WTC11 (cell line): Measurements from ENCODE around the gene TMEM151B. TPM values are rescaled to one million over a fixed set of nuclear protein-coding genes. Genes with fewer than 3 reads are reported as not detected.
A peak's percentile ranks its signal among the peaks of the same experiment; 100 is the strongest.

Experiments
- ATAC-seq: fragments of 200-7000 bp; cut with Tn5 transposase; 2 replicates; pipeline ENCODE4 v1.10.0; 2021; ENCODE audit warnings: mild to moderate bottlenecking, moderate library complexity
- CTCF ChIA-PET: fragments of 300-600 bp; sonication (Branson Sonifier 250); formaldehyde crosslinking; loops from one replicate; lab custom pipeline; 2021; ENCODE audit warnings: antibody characterized with exemption; lab: Charles Lee
- POLR2A ChIA-PET: fragments of 350-600 bp; sonication (Branson Sonifier 250); formaldehyde crosslinking; loops from one replicate; lab custom pipeline; 2021; ENCODE audit warnings: antibody characterized with exemption; lab: Charles Lee
- DNase-seq: peaks from one replicate; pipeline ENCODE4 v3.0.0; 2021; ENCODE audit warnings: low spot score
- H3K27ac Mint-ChIP-seq: 2 replicates; pipeline ENCODE4 v1.8.0; 2021; ENCODE audit warnings: mixed read lengths
- H3K27me3 Mint-ChIP-seq: 2 replicates; pipeline ENCODE4 v1.8.0; 2021; ENCODE audit warnings: low read depth, mild to moderate bottlenecking, moderate library complexity, mixed read lengths
- H3K36me3 Mint-ChIP-seq: 2 replicates; pipeline ENCODE4 v1.8.0; 2021; ENCODE audit warnings: mixed read lengths
- H3K4me1 Mint-ChIP-seq: 2 replicates; pipeline ENCODE4 v1.8.0; 2022; ENCODE audit warnings: mixed read lengths
- H3K4me3 Mint-ChIP-seq: 2 replicates; pipeline ENCODE4 v1.8.0; 2021; ENCODE audit warnings: mild to moderate bottlenecking, moderate library complexity, mixed read lengths
- H3K9me3 Mint-ChIP-seq: 2 replicates; pipeline ENCODE4 v1.8.0; 2021; ENCODE audit warnings: mixed read lengths
- CBFB ChIP-seq: sonication (generic); formaldehyde crosslinking; IDR thresholded peaks from 2 replicates; pipeline ENCODE4 v1.8.1; 2022; ENCODE audit warnings: mild to moderate bottlenecking, low read depth, missing genetic modification reagents
- CTCF ChIP-seq: fragments of 200-600 bp; IDR thresholded peaks from 2 replicates; pipeline ENCODE4 v1.8.0; 2022; ENCODE audit warnings: antibody characterized with exemption
- ESRRA ChIP-seq: sonication (generic); formaldehyde crosslinking; IDR thresholded peaks from 2 replicates; pipeline ENCODE4 v1.8.1; 2022; ENCODE audit warnings: mild to moderate bottlenecking, missing genetic modification reagents, borderline replicate concordance
- FOXP4 ChIP-seq: sonication (generic); formaldehyde crosslinking; IDR thresholded peaks from 2 replicates; pipeline ENCODE4 v1.8.0; 2022; ENCODE audit warnings: mild to moderate bottlenecking, missing genetic modification reagents
- GABPB1 ChIP-seq: sonication (generic); formaldehyde crosslinking; IDR thresholded peaks from 2 replicates; pipeline ENCODE4 v1.8.1; 2023; ENCODE audit warnings: mild to moderate bottlenecking, missing genetic modification reagents
- KAT7 ChIP-seq: sonication (generic); formaldehyde crosslinking; IDR thresholded peaks from 2 replicates; pipeline ENCODE4 v1.8.1; 2023; ENCODE audit warnings: missing genetic modification reagents, mild to moderate bottlenecking, borderline replicate concordance
- NR1H2 ChIP-seq: sonication (generic); formaldehyde crosslinking; IDR thresholded peaks from 2 replicates; pipeline ENCODE4 v1.9.0; 2021; ENCODE audit warnings: mild to moderate bottlenecking, moderate library complexity, missing genetic modification reagents
- SP1 ChIP-seq: sonication (generic); formaldehyde crosslinking; conservative IDR thresholded peaks from 2 replicates; pipeline ENCODE4 v1.8.1; 2022; ENCODE audit warnings: missing genetic modification reagents
- ZNF532 ChIP-seq: fragments of 250-450 bp; sonication (Bioruptor Pico); IDR thresholded peaks from 2 replicates; pipeline ENCODE4 v1.9.0; 2021; ENCODE audit warnings: mild to moderate bottlenecking, borderline replicate concordance
- ZNF671 ChIP-seq: fragments of 250-450 bp; sonication (Bioruptor Pico); IDR thresholded peaks from 2 replicates; pipeline ENCODE4 v1.8.0; 2021; ENCODE audit warnings: mild to moderate bottlenecking
- total RNA-seq: library from RNA; stranded (reverse); gene quantifications from 3 replicates; pipeline ENCODE4 v1.2.3, GENCODE V29; 2021

TMEM151B gene
- total RNA-seq, 1 experiment from 2014 or later, result 5.5 TPM

GRCh38 chr6:44335631-44336030, 65.4 kb downstream of the TMEM151B start (continued):
- TF ChIP-seq FOXP4 (CRISPR knock-in tag), result no peak
- no peak for TF ChIP-seq KAT7 (CRISPR knock-in tag)
- TF ChIP-seq ZNF671 (CRISPR knock-in tag), result no peak
- TF ChIP-seq CTCF, result no peak
- TF ChIP-seq, all 79 proteins: peak for 0

- POLR2A ChIA-PET, result interaction anchor here (0.6 kb wide), 1 partner anchor 26 kb away, joined by 3 read pairs; no protein-coding TSS in a partner anchor
- Mint-ChIP-seq H3K4me3 (no peak overlapping the region), H3K27me3 (peaks cover 16% of the 10 kb centered on the region), H3K4me1 (peaks cover 28% of the 10 kb centered on the region), H3K27ac (no peak overlapping the region), H3K36me3 (no peaks in the 10 kb centered on the region), H3K9me3 (no peaks in the 10 kb centered on the region)
- TF ChIP-seq GABPB1 (CRISPR knock-in tag) (no peak), ZNF532 (CRISPR knock-in tag) (no peak), NR1H2 (CRISPR knock-in tag) (no peak), ESRRA (CRISPR knock-in tag) (peak; percentile 92; the same call in 1 of the 2 replicates), SP1 (CRISPR knock-in tag) (0 out of 2 replicates have a peak, but pooled peaks have one; percentile 20), CBFB (CRISPR knock-in tag) (no peak), CTCF (peak; percentile 61)
- CTCF ChIA-PET, result interaction anchor here (0.9 to 5.0 kb wide), 9 partner anchors 26 to 238 kb away, joined by 3 to 67 read pairs (median 4); partner anchors contain the start of genes AARS2, SLC35B2 and TMEM151B
- DNase-seq (peak; percentile 78), ATAC-seq (peak; percentile 89)
Observed at GRCh38 chr6:44338228-44339122, 68.2 kb downstream of the TMEM151B start.
